HEK293T (cell line): ENCODE results near the gene B4GAT1.

Experiments
- CTCF ChIA-PET: fragments of 350-600 bp; formaldehyde crosslinking; extraction: SDS; loops from one replicate; lab custom pipeline; 2021; ENCODE audit warnings: antibody characterized with exemption, inconsistent platforms; lab: Yijun Ruan, JAX
- POLR2A ChIA-PET: fragments of 350-600 bp; formaldehyde crosslinking; extraction: SDS; loops from one replicate; lab custom pipeline; 2020; ENCODE audit warnings: antibody characterized with exemption, inconsistent platforms; lab: Yijun Ruan, JAX
- DNase-seq: peaks from one replicate; pipeline ENCODE4 v3.0.0; 2012; ENCODE audit warnings: mixed read lengths; ENCODE audit errors: extremely low spot score
- ARNT ChIP-seq: fragments of 450-650 bp; IDR thresholded peaks from 2 replicates; pipeline ENCODE4 v1.6.1; 2017; ENCODE audit warnings: mild to moderate bottlenecking
- BHLHE40 ChIP-seq: fragments of 450-650 bp; IDR thresholded peaks from 2 replicates; pipeline ENCODE4 v1.6.1; 2016; ENCODE audit warnings: mild to moderate bottlenecking, moderate library complexity, borderline replicate concordance
- CTBP1 ChIP-seq: fragments of 450-650 bp; IDR thresholded peaks from 2 replicates; pipeline ENCODE4 v1.6.1; 2016; ENCODE audit warnings: borderline replicate concordance
- ELF4 ChIP-seq: fragments of 450-650 bp; IDR thresholded peaks from 2 replicates; pipeline ENCODE4 v1.6.1; 2017; ENCODE audit warnings: antibody characterized with exemption
- FOXA1 ChIP-seq: fragments of 450-650 bp; IDR thresholded peaks from 2 replicates; pipeline ENCODE4 v1.6.1; 2016; ENCODE audit warnings: mild to moderate bottlenecking
- FOXK2 ChIP-seq: fragments of 450-650 bp; IDR thresholded peaks from 2 replicates; pipeline ENCODE4 v1.6.1; 2016; ENCODE audit warnings: mild to moderate bottlenecking
- FOXM1 ChIP-seq: fragments of 450-650 bp; IDR thresholded peaks from 2 replicates; pipeline ENCODE4 v1.6.1; 2017; ENCODE audit warnings: mild to moderate bottlenecking, borderline replicate concordance
- HDGF ChIP-seq: fragments of 450-650 bp; IDR thresholded peaks from 2 replicates; pipeline ENCODE4 v1.6.1; 2017; ENCODE audit warnings: antibody characterized with exemption, borderline replicate concordance
- L3MBTL2 ChIP-seq: fragments of 450-650 bp; conservative IDR thresholded peaks from 2 replicates; pipeline ENCODE4 v1.6.1; 2016; ENCODE audit warnings: mild to moderate bottlenecking
- LEF1 ChIP-seq: fragments of 450-650 bp; IDR thresholded peaks from 2 replicates; pipeline ENCODE4 v1.6.1; 2017; ENCODE audit warnings: mild to moderate bottlenecking, borderline replicate concordance
- NFRKB ChIP-seq: fragments of 450-650 bp; IDR thresholded peaks from 2 replicates; pipeline ENCODE4 v1.6.1; 2016; ENCODE audit warnings: mild to moderate bottlenecking, moderate library complexity
- PKNOX1 ChIP-seq: fragments of 450-650 bp; IDR thresholded peaks from 2 replicates; pipeline ENCODE4 v1.6.1; 2016
- SP1 ChIP-seq: fragments of 450-650 bp; IDR thresholded peaks from 2 replicates; pipeline ENCODE4 v1.6.1; 2017
- SUZ12 ChIP-seq: fragments of 450-650 bp; IDR thresholded peaks from 2 replicates; pipeline ENCODE4 v1.6.1; 2016; ENCODE audit warnings: mild to moderate bottlenecking
- TARDBP ChIP-seq: fragments of 450-650 bp; IDR thresholded peaks from 2 replicates; pipeline ENCODE4 v1.6.1; 2016
- ZNF384 ChIP-seq: fragments of 450-650 bp; IDR thresholded peaks from 2 replicates; pipeline ENCODE4 v1.6.1; 2016

Gene B4GAT1

GRCh38 chr11:66340596-66341501, 6.6 kb downstream of the B4GAT1 start:
- TF ChIP-seq TARDBP (no peak), CTBP1 (no peak)
- CTCF ChIA-PET = no interaction called here
- POLR2A ChIA-PET = no interaction called here
- no peak for DNase-seq

- TF ChIP-seq ARNT (no peak), FOXA1 (no peak), ZNF384 (no peak), FOXK2 (no peak), NFRKB (no peak), CTBP1 (no peak), SP1 (no peak), BHLHE40 (no peak), PKNOX1 (no peak), ELF4 (no peak), SUZ12 (no peak)
- no peak for DNase-seq
- ChIA-PET CTCF (interaction anchor here (1.2 kb wide), 1 partner anchor 28 kb away, joined by 3 read pairs; no protein-coding TSS in a partner anchor), POLR2A (no interaction called here)
These were observed 7.5 kb downstream of the B4GAT1 start for GRCh38 chr11:66339686-66340483.

GRCh38 chr11:66339162-66339675, 8.2 kb downstream of the B4GAT1 start:
- ChIA-PET POLR2A (no interaction called here), CTCF (interaction anchor here (1.2 kb wide), 1 partner anchor 28 kb away, joined by 3 read pairs; no protein-coding TSS in a partner anchor)
- TF ChIP-seq FOXA1 (no peak), CTBP1 (no peak), SP1 (no peak), ELF4 (no peak), NFRKB (no peak), TARDBP (no peak), HDGF (no peak), SUZ12 (no peak), L3MBTL2 (no peak), LEF1 (no peak), PKNOX1 (no peak), ARNT (no peak), FOXM1 (no peak)
- DNase-seq = no peak

GRCh38 chr11:66338276-66339161, 8.9 kb downstream of the B4GAT1 start:
- CTCF ChIA-PET = interaction anchor here (1.2 to 1.3 kb wide), 2 partner anchors 27 kb away, joined by 3 to 5 read pairs; no protein-coding TSS in a partner anchor
- DNase-seq = no peak
- POLR2A ChIA-PET = interaction anchor here (1.0 kb wide), 1 partner anchor 9 kb away, joined by 3 read pairs; the partner anchor contains the start of gene B4GAT1
- TF ChIP-seq FOXK2 (no peak), SUZ12 (no peak), HDGF (no peak), SP1 (no peak), ZNF384 (no peak)

- TF ChIP-seq LEF1 (no peak), FOXA1 (no peak), L3MBTL2 (no peak), FOXK2 (no peak), ZNF384 (no peak), SP1 (no peak), HDGF (no peak), SUZ12 (no peak), CTBP1 (no peak)
- POLR2A ChIA-PET = interaction anchor here (1.0 kb wide), 1 partner anchor 10 kb away, joined by 3 read pairs; the partner anchor contains the start of gene B4GAT1
- CTCF ChIA-PET = interaction anchor here (1.3 kb wide), 1 partner anchor 26 kb away, joined by 5 read pairs; no protein-coding TSS in a partner anchor
- no peak for DNase-seq
These were observed 10.1 kb downstream of the B4GAT1 start for GRCh38 chr11:66337103-66337899.
